GM12878 (cell line): ENCODE data around the gene C16orf92. TPM values are rescaled to one million over a fixed set of nuclear protein-coding genes. Genes with fewer than 3 reads are reported as not detected.

Experiments
- ATAC-seq: fragments of 200-7000 bp; cut with Tn5 transposase; 3 replicates; pipeline ENCODE4 v1.9.1; 2020; ENCODE audit warnings: mild to moderate bottlenecking, moderate library complexity
- BruUV-seq: library from RNA; stranded (reverse); fragments of 400-500 nt; replicated peaks from 2 replicates; lab custom pipeline; 2021; lab: Mats Ljungman, UMichigan
- CTCF ChIA-PET: fragments of 300-600 bp; sonication (Branson Sonifier 250); formaldehyde crosslinking; extraction: SDS; loops from one replicate; lab custom pipeline; 2021; ENCODE audit warnings: inconsistent platforms; lab: Yijun Ruan, JAX
- POLR2A ChIA-PET: fragments of 350-600 bp; formaldehyde crosslinking; extraction: SDS; loops from one replicate; lab custom pipeline; 2021; ENCODE audit warnings: inconsistent platforms; lab: Charles Lee
- RAD21 ChIA-PET: fragments of 300-600 bp; sonication (Branson Sonifier 250); formaldehyde crosslinking; loops from one replicate; lab custom pipeline; 2023; ENCODE audit warnings: antibody characterized with exemption; ENCODE audit not compliant: unreplicated experiment; lab: Charles Lee
- SMC1A ChIA-PET: fragments of 300-600 bp; sonication (Branson Sonifier 250); formaldehyde crosslinking; loops from one replicate; lab custom pipeline; 2023; ENCODE audit not compliant: unreplicated experiment, uncharacterized antibody; lab: Charles Lee
- DNase-seq: peaks from one replicate; pipeline ENCODE4 v3.0.0-alpha.2; 2011; ENCODE audit warnings: low read depth, low spot score
- FAIRE-seq: peaks from 3 replicates; lab custom pipeline; 2011; peaks lifted over from hg19 to GRCh38; lab: Jason Lieb, UNC
- H2AFZ ChIP-seq: 2 replicates; pipeline ENCODE4 v1.6.0; 2011; ENCODE audit warnings: low read depth, low read length, control low read depth; ENCODE audit not compliant: control insufficient read depth
- H3K27ac ChIP-seq: 2 replicates; pipeline ENCODE4 v1.5.1; 2011; ENCODE audit warnings: control low read depth; ENCODE audit not compliant: control insufficient read depth, insufficient read depth
- H3K27me3 ChIP-seq, 2 experiments: replicated peaks in 1 of 2; 2 replicates each; pipeline versions ENCODE4 v1.6.0 to v1.6.1; 2011; ENCODE audit warnings: low read length in 1 of 2; ENCODE audit not compliant: control insufficient read depth in 2 of 2, insufficient read depth in 2 of 2
- H3K36me3 ChIP-seq, 2 experiments: 2 replicates each; pipeline ENCODE4 v1.5.1; 2011; ENCODE audit warnings: low read length in 1 of 2; ENCODE audit not compliant: control insufficient read depth in 2 of 2, insufficient read depth in 2 of 2
- H3K4me1 ChIP-seq: 2 replicates; pipeline ENCODE4 v1.6.1; 2011; ENCODE audit warnings: mild to moderate bottlenecking, low read length, moderate library complexity, mixed read lengths; ENCODE audit not compliant: control insufficient read depth, insufficient read depth
- H3K4me2 ChIP-seq: 2 replicates; pipeline ENCODE4 v1.6.0; 2011; ENCODE audit warnings: control low read depth; ENCODE audit not compliant: control insufficient read depth, insufficient read depth
- H3K4me3 ChIP-seq: fragments of 200-600 bp; sonication (generic); 2 replicates; pipeline ENCODE4 v1.5.1; 2016
- H3K79me2 ChIP-seq: 2 replicates; pipeline ENCODE4 v1.6.0; 2011; ENCODE audit warnings: low read length; ENCODE audit not compliant: control insufficient read depth, insufficient read depth
- H3K9ac ChIP-seq: 2 replicates; pipeline ENCODE4 v1.8.0; 2011; ENCODE audit warnings: low read length, control low read depth, mixed read lengths; ENCODE audit not compliant: control insufficient read depth, insufficient read depth
- H3K9me3 ChIP-seq: replicated peaks from 3 replicates; pipeline ENCODE4 v1.5.1; 2011; ENCODE audit warnings: mild to moderate bottlenecking, low read length; ENCODE audit not compliant: control insufficient read depth, insufficient read depth
- H4K20me1 ChIP-seq: 2 replicates; pipeline ENCODE4 v1.6.0; 2011; ENCODE audit not compliant: control insufficient read depth, insufficient read depth
- BCL3 ChIP-seq: IDR thresholded peaks from 2 replicates; pipeline ENCODE4 v1.6.1; 2011; ENCODE audit warnings: borderline replicate concordance, low read depth, mild to moderate bottlenecking, moderate library complexity, low read length; ENCODE audit not compliant: insufficient read depth, poor library complexity, severe bottlenecking
- BCLAF1 ChIP-seq: fragments of 450-650 bp; IDR thresholded peaks from 2 replicates; pipeline ENCODE4 v1.6.1; 2017; ENCODE audit warnings: antibody characterized with exemption, mild to moderate bottlenecking, moderate library complexity
- CEBPB ChIP-seq, 2 experiments: fragments of 150-350 bp in 1 of 2; IDR thresholded peaks; 2 replicates each; pipeline ENCODE4 v1.6.1; 2012 to 2014; ENCODE audit warnings: low read depth in 2 of 2, low read length in 2 of 2, borderline replicate concordance in 1 of 2, inconsistent platforms in 1 of 2
- IKZF2 ChIP-seq, 2 experiments: fragments of 450-650 bp; IDR thresholded peaks; 2 replicates each; pipeline ENCODE4 v1.6.1; 2017; ENCODE audit warnings: mild to moderate bottlenecking in 2 of 2, moderate library complexity in 2 of 2
- JUND ChIP-seq: IDR thresholded peaks from 2 replicates; pipeline ENCODE4 v1.6.1; 2012; ENCODE audit warnings: low read depth, mild to moderate bottlenecking, low read length, improper control_type of control experiment, moderate library complexity
- MLLT1 ChIP-seq: fragments of 450-650 bp; IDR thresholded peaks from 2 replicates; pipeline ENCODE4 v1.6.1; 2016; ENCODE audit warnings: mild to moderate bottlenecking
- MTA3 ChIP-seq: IDR thresholded peaks from 2 replicates; pipeline ENCODE4 v1.6.1; 2012; ENCODE audit warnings: low read length, inconsistent platforms, borderline replicate concordance
- NR2C2 ChIP-seq: IDR thresholded peaks from 2 replicates; pipeline ENCODE4 v1.6.1; 2011; ENCODE audit warnings: borderline replicate concordance, low read depth; ENCODE audit not compliant: control insufficient read depth, insufficient read length
- NRF1 ChIP-seq: conservative IDR thresholded peaks from 2 replicates; pipeline ENCODE4 v1.6.1; 2011; ENCODE audit warnings: mild to moderate bottlenecking, low read depth, low read length, improper control_type of control experiment
- POLR2AphosphoS2 ChIP-seq: IDR thresholded peaks from 2 replicates; pipeline ENCODE4 v1.6.1; 2011; ENCODE audit warnings: low read depth, mild to moderate bottlenecking, low read length, improper control_type of control experiment, moderate library complexity
- SMAD1 ChIP-seq: fragments of 450-650 bp; IDR thresholded peaks from 2 replicates; pipeline ENCODE4 v1.6.1; 2018; ENCODE audit warnings: mild to moderate bottlenecking, low read depth; ENCODE audit not compliant: partially characterized antibody
- USF2 ChIP-seq: IDR thresholded peaks from 2 replicates; pipeline ENCODE4 v1.6.1; 2011; ENCODE audit warnings: low read depth, low read length, improper control_type of control experiment, borderline replicate concordance
- WGBS: methylation state at CpG from one replicate; pipeline ENCODE4 v1.1.6; 2016; ENCODE audit warnings: low lambda C conversion rate; ENCODE audit not compliant: insufficient replicate concordance, insufficient coverage; ENCODE audit errors: missing lambda C conversion rate; 5-methylcytosine and 5-hydroxymethylcytosine counted together
- in situ Hi-C: fragments of 300-500 bp; cut with MboI; formaldehyde crosslinking; loops from 9 replicates; pipeline ENCODE4 v1.14.3; 2018; ENCODE audit warnings: mixed read lengths
- intact Hi-C: fragments of 100-400 bp; cut with micrococcal nuclease; formaldehyde crosslinking; loops from one replicate; pipeline ENCODE4 v1.14.2; 2022; ENCODE audit not compliant: unreplicated experiment
- polyA plus RNA-seq, 11 experiments: library from polyadenylated mRNA; depleted of rRNA in 4 of 11; unstranded in 6 of 11; stranded (reverse) in 5 of 11; fragments of >200 nt; fragmentation: Nextera tagmentation in 4 of 11; fragmentation: Illumina TruSeq in 1 of 11; extraction: Ambion mirVana in 4 of 11; extraction: Trizol in 1 of 11; gene quantifications; 1 replicate in 1 of 11; 2 replicates in 10 of 11; pipeline versions ENCODE4 v1.2.1 to v1.2.3, GENCODE V29; 2011 to 2016; ENCODE audit warnings: inconsistent platforms in 2 of 11, missing spikeins in 2 of 11, low read depth in 1 of 11
- total RNA-seq, 4 experiments: library from RNA; depleted of rRNA in 3 of 4; stranded (reverse); fragments of >200 nt in 3 of 4; fragmentation: Illumina TruSeq in 1 of 4; extraction: Trizol in 1 of 4; gene quantifications; 2 replicates each; pipeline versions ENCODE4 v1.2.1 to v1.2.3, GENCODE V29; 2013 to 2021

C16orf92 gene
- total and polyA plus RNA-seq, 10 of the 15 experiments (the other 5 are each of a cell fraction or from before 2014, with no cell fraction given) = not detected

GRCh38 chr16:29991571-29991904 lies 31.5 kb upstream of the C16orf92 start (continued):
- TF ChIP-seq IKZF2 (IDR thresholded peaks at IDR 0.05) = no peak

GRCh38 chr16:29992344-29992967 lies 30.5 kb upstream of the C16orf92 start:
- Histone ChIP-seq H2AFZ (no peak overlapping the region), H3K9ac (no peak overlapping the region), H3K79me2 (peaks cover 19% of the 10 kb centered on the region), H4K20me1 (no peaks in the 10 kb centered on the region), H3K27me3 (no peaks in the 10 kb centered on the region), H3K36me3 (peaks cover 3 to 22% of the 10 kb centered on the region in 2 experiments; a peak in 3 of 4 replicates), H3K4me1 (peaks cover 9% of the 10 kb centered on the region), H3K4me3 (no peak overlapping the region), H3K27ac (no peak overlapping the region), H3K9me3 (no peaks in the 10 kb centered on the region), H3K4me2 (no peak overlapping the region)
- in situ Hi-C loops (no loop called here), intact Hi-C loops (no loop called here)
- no peak for TF ChIP-seq BCLAF1
- no peak for TF ChIP-seq SMAD1
- TF ChIP-seq MTA3 = no peak
- TF ChIP-seq USF2 = no peak
- no peak for TF ChIP-seq JUND
- TF ChIP-seq BCL3 = no peak
- TF ChIP-seq CEBPB (IDR thresholded peaks at IDR 0.05; ENCODE audit: borderline replicate concordance in 1 of 2, low read depth in 2 of 2, low read length in 2 of 2) = no peak
- TF ChIP-seq MLLT1 = no peak
- no peak for TF ChIP-seq NR2C2
- TF ChIP-seq POLR2AphosphoS2 = no peak
- no peak for TF ChIP-seq NRF1
- ATAC-seq (no peak), DNase-seq (no peak), FAIRE-seq (no peak)
- ChIA-PET SMC1A (no interaction called here), CTCF (interaction anchor here (1.7 kb wide), 1 partner anchor 17 kb away, joined by 4 read pairs; no protein-coding TSS in a partner anchor), POLR2A (interaction anchor here (0.5 to 2.1 kb wide), 3 partner anchors 17 to 69 kb away, joined by 3 to 8 read pairs (median 3); no protein-coding TSS in a partner anchor), RAD21 (no interaction called here)
- 86% methylated on average over 7 of the region's 7 CpGs for WGBS
- BruUV-seq = no TSS peak
